ENCODE results near the gene GSTA1. TPM values are rescaled to one million over a fixed set of nuclear protein-coding genes. Genes with fewer than 3 reads are reported as not detected.
"Not testable (repeated sequence)": the region's sequence is repeated elsewhere in the genome, so short reads cannot be mapped to it uniquely, and the experiment has no call there.

The GSTA1 gene
- total and polyA plus RNA-seq, 2 experiments from 2014 or later = 1,158 to 1,177 TPM

GRCh38 chr6:52786249-52786956 lies 17.2 kb downstream of the GSTA1 start:
- Histone ChIP-seq H3K27ac (peak overlapping the region; percentile 70), H3K27me3 (no peaks in the 10 kb centered on the region), H2AFZ (no peak overlapping the region), H3K36me3 (replicated peaks; ENCODE audit: insufficient read depth, low read depth) (no peaks in the 10 kb centered on the region), H3K4me2 (no peak overlapping the region), H3K79me2 (no peaks in the 10 kb centered on the region), H3K9me3 (ENCODE audit: low read depth) (no peaks in the 10 kb centered on the region), H3K9me2 (replicated peaks; ENCODE audit: insufficient read depth) (no peaks in the 10 kb centered on the region), H4K20me1 (ENCODE audit: insufficient read depth, poor library complexity, severe bottlenecking) (no peaks in the 10 kb centered on the region), H3K4me3 (no peak overlapping the region), H3K4me1 (ENCODE audit: insufficient read depth) (peaks cover 5% of the 10 kb centered on the region)
- TF ChIP-seq CTCF (IDR thresholded peaks at IDR 0.05; ENCODE audit: poor library complexity) (no peak), EZH2 (IDR thresholded peaks at IDR 0.05; ENCODE audit: borderline replicate concordance) (no peak)
- 97% methylated on average over 24 of the region's 24 CpGs for WGBS (ENCODE audit: low lambda C conversion rate, missing lambda C conversion rate)
- DNase-seq (ENCODE audit: low spot score) = no peak

GRCh38 chr6:52782696-52783274 lies 20.8 kb downstream of the GSTA1 start:
- H3K27ac ChIP-seq = peak overlapping the region; percentile 26
- not testable (repeated sequence) for H2AFZ ChIP-seq; H3K27me3 ChIP-seq; H3K4me1 ChIP-seq (ENCODE audit: insufficient read depth); H3K36me3 ChIP-seq (replicated peaks; ENCODE audit: insufficient read depth, low read depth); H4K20me1 ChIP-seq (ENCODE audit: insufficient read depth, poor library complexity, severe bottlenecking); H3K9me2 ChIP-seq (replicated peaks; ENCODE audit: insufficient read depth); H3K4me3 ChIP-seq; H3K9me3 ChIP-seq (ENCODE audit: low read depth); H3K79me2 ChIP-seq; H3K4me2 ChIP-seq; DNase-seq (ENCODE audit: low spot score)
- WGBS (ENCODE audit: low lambda C conversion rate, missing lambda C conversion rate) = 64% methylated on average over 3 of the region's 3 CpGs

GRCh38 chr6:52782209-52782608 lies 21.4 kb downstream of the GSTA1 start:
- not testable (repeated sequence) for H3K4me2 ChIP-seq; H3K4me3 ChIP-seq; H3K79me2 ChIP-seq; H3K9me2 ChIP-seq (replicated peaks; ENCODE audit: insufficient read depth); H3K27ac ChIP-seq; H3K36me3 ChIP-seq (replicated peaks; ENCODE audit: insufficient read depth, low read depth); H3K4me1 ChIP-seq (ENCODE audit: insufficient read depth); H3K9me3 ChIP-seq (ENCODE audit: low read depth); H4K20me1 ChIP-seq (ENCODE audit: insufficient read depth, poor library complexity, severe bottlenecking); H2AFZ ChIP-seq; DNase-seq (ENCODE audit: low spot score); H3K27me3 ChIP-seq

- Histone ChIP-seq H4K20me1 (ENCODE audit: insufficient read depth, poor library complexity, severe bottlenecking) (no peaks in the 10 kb centered on the region), H2AFZ (no peak overlapping the region), H3K79me2 (no peaks in the 10 kb centered on the region), H3K36me3 (replicated peaks; ENCODE audit: insufficient read depth, low read depth) (no peaks in the 10 kb centered on the region), H3K4me3 (no peak overlapping the region), H3K27me3 (no peaks in the 10 kb centered on the region), H3K9me3 (ENCODE audit: low read depth) (no peaks in the 10 kb centered on the region), H3K27ac (no peak overlapping the region), H3K4me2 (no peak overlapping the region), H3K4me1 (ENCODE audit: insufficient read depth) (no peaks in the 10 kb centered on the region), H3K9me2 (replicated peaks; ENCODE audit: insufficient read depth) (no peaks in the 10 kb centered on the region)
- no peak for DNase-seq (ENCODE audit: low spot score)
- TF ChIP-seq EZH2phosphoT487 (IDR thresholded peaks at IDR 0.05; ENCODE audit: low read depth, severe bottlenecking, unreplicated experiment) (no peak), EZH2 (IDR thresholded peaks at IDR 0.05; ENCODE audit: borderline replicate concordance) (no peak), CTCF (IDR thresholded peaks at IDR 0.05; ENCODE audit: poor library complexity) (no peak)
- WGBS (ENCODE audit: low lambda C conversion rate, missing lambda C conversion rate) = 45% methylated on average over 1 of the region's 1 CpG
Observed at GRCh38 chr6:52779237-52779636, 24.4 kb downstream of the GSTA1 start.

- 91% methylated on average over 9 of the region's 9 CpGs for WGBS (ENCODE audit: low lambda C conversion rate, missing lambda C conversion rate)
- DNase-seq (ENCODE audit: low spot score) = not testable (repeated sequence)
Observed at GRCh38 chr6:52776711-52777351, 26.8 kb downstream of the GSTA1 start.

GRCh38 chr6:52769399-52769798 lies 34.2 kb downstream of the GSTA1 start:
- not testable (repeated sequence) for H3K79me2 ChIP-seq; H2AFZ ChIP-seq; DNase-seq (ENCODE audit: low spot score); H3K36me3 ChIP-seq (replicated peaks; ENCODE audit: insufficient read depth, low read depth); H4K20me1 ChIP-seq (ENCODE audit: insufficient read depth, poor library complexity, severe bottlenecking); H3K27ac ChIP-seq; H3K9me2 ChIP-seq (replicated peaks; ENCODE audit: insufficient read depth); H3K4me3 ChIP-seq; H3K27me3 ChIP-seq; H3K4me1 ChIP-seq (ENCODE audit: insufficient read depth); H3K4me2 ChIP-seq; H3K9me3 ChIP-seq (ENCODE audit: low read depth)
- WGBS (ENCODE audit: low lambda C conversion rate, missing lambda C conversion rate) = 49% methylated on average over 4 of the region's 4 CpGs

More at GRCh38 chr6:52776711-52777351, 26.8 kb downstream of the GSTA1 start:
- not testable (repeated sequence) for H3K9me2 ChIP-seq (replicated peaks; ENCODE audit: insufficient read depth); H3K4me3 ChIP-seq; H4K20me1 ChIP-seq (ENCODE audit: insufficient read depth, poor library complexity, severe bottlenecking); H3K9me3 ChIP-seq (ENCODE audit: low read depth); H3K79me2 ChIP-seq; H3K36me3 ChIP-seq (replicated peaks; ENCODE audit: insufficient read depth, low read depth); H3K27me3 ChIP-seq; H3K27ac ChIP-seq; H3K4me1 ChIP-seq (ENCODE audit: insufficient read depth); H3K4me2 ChIP-seq; H2AFZ ChIP-seq

- not testable (repeated sequence) for H4K20me1 ChIP-seq (ENCODE audit: insufficient read depth, poor library complexity, severe bottlenecking); H3K79me2 ChIP-seq; H3K36me3 ChIP-seq (replicated peaks; ENCODE audit: insufficient read depth, low read depth); H3K9me2 ChIP-seq (replicated peaks; ENCODE audit: insufficient read depth); H3K27ac ChIP-seq; H2AFZ ChIP-seq; H3K4me3 ChIP-seq; H3K4me2 ChIP-seq; H3K27me3 ChIP-seq; H3K9me3 ChIP-seq (ENCODE audit: low read depth); DNase-seq (ENCODE audit: low spot score); H3K4me1 ChIP-seq (ENCODE audit: insufficient read depth)
Observed at GRCh38 chr6:52767658-52768057, 36.0 kb downstream of the GSTA1 start.

All from hepatocyte (in vitro differentiated cells).